ENCODE data around the gene DDX39A. TPM values are rescaled to one million over a fixed set of nuclear protein-coding genes. Genes with fewer than 3 reads are reported as not detected.
"Not testable (repeated sequence)": the region's sequence is repeated elsewhere in the genome, so short reads cannot be mapped to it uniquely, and the experiment has no call there.

The DDX39A gene
- polyA plus RNA-seq, 2 of the 4 experiments (the other 2 are of a cell fraction) = 59.0 to 118 TPM

GRCh38 chr19:14375582-14376291, 43.4 kb downstream of the DDX39A start (continued):
- TF ChIP-seq HOXB13 (CRISPR knock-in tag; IDR thresholded peaks at IDR 0.05; ENCODE audit: low read depth) (no peak), REST (IDR thresholded peaks at IDR 0.05) (no peak), NFE2L2 (conservative IDR thresholded peaks at IDR 0.05; ENCODE audit: low read length) (no peak), ZNF302 (CRISPR knock-in tag; IDR thresholded peaks at IDR 0.05) (no peak), FOSB (CRISPR knock-in tag; IDR thresholded peaks at IDR 0.05) (no peak)

GRCh38 chr19:14375055-14375581, 44.0 kb downstream of the DDX39A start:
- DNase-seq (ENCODE audit: low read depth in 1 of 2, low spot score in 1 of 2) (no peak), FAIRE-seq (no peak), ATAC-seq (no peak)
- H3K4me1 ChIP-seq = no peaks in the 10 kb centered on the region
- H3K9me3 ChIP-seq = no peaks in the 10 kb centered on the region
- TF ChIP-seq KDM5A (IDR thresholded peaks at IDR 0.05) (no peak), FOXS1 (CRISPR knock-in tag; IDR thresholded peaks at IDR 0.05) (no peak), NFE2L2 (conservative IDR thresholded peaks at IDR 0.05; ENCODE audit: low read length) (no peak), RCOR1 (IDR thresholded peaks at IDR 0.05; ENCODE audit: low read depth, low read length) (no peak), MAZ (IDR thresholded peaks at IDR 0.05; ENCODE audit: borderline replicate concordance, low read depth, low read length) (no peak), CBX8 (IDR thresholded peaks at IDR 0.05) (no peak), ELK1 (IDR thresholded peaks at IDR 0.05; ENCODE audit: low read depth, low read length) (no peak), EP300 (IDR thresholded peaks at IDR 0.05) (no peak), HOXB5 (CRISPR knock-in tag; IDR thresholded peaks at IDR 0.05) (no peak), FOSL2 (IDR thresholded peaks at IDR 0.05) (no peak), FOSL2 (CRISPR knock-in tag; IDR thresholded peaks at IDR 0.05) (no peak), TP53 (CRISPR knock-in tag; IDR thresholded peaks at IDR 0.05) (no peak), MAFK (IDR thresholded peaks at IDR 0.05; ENCODE audit: partially characterized antibody) (no peak), ZC3H11A (IDR thresholded peaks at IDR 0.05) (no peak), PHF8 (IDR thresholded peaks at IDR 0.05; ENCODE audit: borderline replicate concordance, low read depth) (no peak), ATOH8 (CRISPR knock-in tag; IDR thresholded peaks at IDR 0.05; ENCODE audit: low read depth) (no peak), BCL3 (IDR thresholded peaks at IDR 0.05) (no peak)
- ChIA-PET POLR2A (no interaction called here), CTCF (interaction anchor here (1.3 kb wide), 1 partner anchor 14 kb away, joined by 3 read pairs; no protein-coding TSS in a partner anchor)
- WGBS (ENCODE audit: missing lambda C conversion rate) = 55% methylated on average over 7 of the region's 12 CpGs
- H3K4me2 ChIP-seq = no peak overlapping the region
- no peak overlapping the region for H3K4me3 ChIP-seq
- H3K27ac ChIP-seq = no peak overlapping the region

- CTCF ChIA-PET = interaction anchor here (1.3 to 1.6 kb wide), 2 partner anchors 13 to 26 kb away, joined by 3 to 6 read pairs; no protein-coding TSS in a partner anchor
- not testable (repeated sequence) for H3K4me3 ChIP-seq
Observed at GRCh38 chr19:14374313-14374712, 44.8 kb downstream of the DDX39A start.

GRCh38 chr19:14372384-14373077, 46.6 kb downstream of the DDX39A start:
- H3K27ac ChIP-seq; FAIRE-seq; H3K4me1 ChIP-seq; POLR2A ChIA-PET; DNase-seq (ENCODE audit: low read depth in 1 of 2, low spot score in 1 of 2); H3K4me2 ChIP-seq; H3K4me3 ChIP-seq; H3K9me3 ChIP-seq; ATAC-seq: not testable (repeated sequence)
- WGBS (ENCODE audit: missing lambda C conversion rate) = 69% methylated on average over 6 of the region's 8 CpGs
- CTCF ChIA-PET = interaction anchor here (1.4 kb wide), 1 partner anchor 33 kb away, joined by 5 read pairs; no protein-coding TSS in a partner anchor

More at GRCh38 chr19:14374313-14374712, 44.8 kb downstream of the DDX39A start:
- H3K27ac ChIP-seq; ATAC-seq; H3K9me3 ChIP-seq; DNase-seq (ENCODE audit: low read depth in 1 of 2, low spot score in 1 of 2); H3K4me2 ChIP-seq; FAIRE-seq; H3K4me1 ChIP-seq; POLR2A ChIA-PET: not testable (repeated sequence)
- 84% methylated on average over 9 of the region's 9 CpGs for WGBS (ENCODE audit: missing lambda C conversion rate)
